Measurements from ENCODE around the gene NPC2. TPM values are rescaled to one million over a fixed set of nuclear protein-coding genes. Genes with fewer than 3 reads are reported as not detected.

Gene NPC2
- total and polyA plus RNA-seq, 9 of the 15 experiments (the other 6 are each of a cell fraction or from before 2014, with no cell fraction given) = 16.6 to 74.1 (median 32.6) TPM

DNA sequence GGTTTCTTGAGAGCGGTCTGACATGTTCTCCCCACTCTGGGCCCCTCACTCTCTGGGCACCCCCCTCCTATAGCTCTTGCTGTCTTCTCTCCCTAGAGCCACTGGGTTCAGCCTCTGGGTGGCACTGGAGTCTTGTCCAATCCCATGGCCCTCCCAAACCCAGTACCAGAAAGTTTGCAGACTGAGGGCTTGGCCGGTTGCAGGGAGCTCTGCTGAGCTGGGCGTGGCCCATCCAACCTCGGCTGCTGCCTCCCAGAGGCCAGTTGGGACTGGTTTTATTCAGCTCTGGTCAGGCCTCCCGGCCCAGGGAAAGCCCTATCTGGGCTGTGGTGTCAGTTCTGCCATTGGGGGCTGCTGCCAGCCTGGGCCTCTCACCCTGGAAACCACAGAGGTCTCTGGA is 38.4 kb upstream of the NPC2 start (continued):
- TF ChIP-seq, protein P1, sequence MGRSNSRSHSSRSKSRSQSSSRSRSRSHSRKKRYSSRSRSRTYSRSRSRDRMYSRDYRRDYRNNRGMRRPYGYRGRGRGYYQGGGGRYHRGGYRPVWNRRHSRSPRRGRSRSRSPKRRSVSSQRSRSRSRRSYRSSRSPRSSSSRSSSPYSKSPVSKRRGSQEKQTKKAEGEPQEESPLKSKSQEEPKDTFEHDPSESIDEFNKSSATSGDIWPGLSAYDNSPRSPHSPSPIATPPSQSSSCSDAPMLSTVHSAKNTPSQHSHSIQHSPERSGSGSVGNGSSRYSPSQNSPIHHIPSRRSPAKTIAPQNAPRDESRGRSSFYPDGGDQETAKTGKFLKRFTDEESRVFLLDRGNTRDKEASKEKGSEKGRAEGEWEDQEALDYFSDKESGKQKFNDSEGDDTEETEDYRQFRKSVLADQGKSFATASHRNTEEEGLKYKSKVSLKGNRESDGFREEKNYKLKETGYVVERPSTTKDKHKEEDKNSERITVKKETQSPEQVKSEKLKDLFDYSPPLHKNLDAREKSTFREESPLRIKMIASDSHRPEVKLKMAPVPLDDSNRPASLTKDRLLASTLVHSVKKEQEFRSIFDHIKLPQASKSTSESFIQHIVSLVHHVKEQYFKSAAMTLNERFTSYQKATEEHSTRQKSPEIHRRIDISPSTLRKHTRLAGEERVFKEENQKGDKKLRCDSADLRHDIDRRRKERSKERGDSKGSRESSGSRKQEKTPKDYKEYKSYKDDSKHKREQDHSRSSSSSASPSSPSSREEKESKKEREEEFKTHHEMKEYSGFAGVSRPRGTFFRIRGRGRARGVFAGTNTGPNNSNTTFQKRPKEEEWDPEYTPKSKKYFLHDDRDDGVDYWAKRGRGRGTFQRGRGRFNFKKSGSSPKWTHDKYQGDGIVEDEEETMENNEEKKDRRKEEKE (IDR thresholded peaks at IDR 0.05; ENCODE audit: borderline replicate concordance in 1 of 2, control insufficient read depth in 1 of 2, low read depth in 2 of 2, low read length in 1 of 2) = no peak
- TF ChIP-seq NCOA2 (IDR thresholded peaks at IDR 0.05; ENCODE audit: partially characterized antibody in 2 of 2) (no peak), KLF16 (IDR thresholded peaks at IDR 0.05) (peak; percentile 77; the same call in 1 of the 2 replicates), PTRF (tag; IDR thresholded peaks at IDR 0.05) (no peak), BRD4 (IDR thresholded peaks at IDR 0.05) (no peak), ZSCAN32 (CRISPR knock-in tag; IDR thresholded peaks at IDR 0.05) (no peak), EP400 (IDR thresholded peaks at IDR 0.05) (no peak), SNIP1 (IDR thresholded peaks at IDR 0.05; ENCODE audit: low read depth) (no peak), MYC (IDR thresholded peaks at IDR 0.05; ENCODE audit: low read depth, low read length) (no peak), MYC (CRISPR knock-in tag; IDR thresholded peaks at IDR 0.05; ENCODE audit: borderline replicate concordance, low read depth) (no peak), HDAC6 (IDR thresholded peaks at IDR 0.05; ENCODE audit: low read depth, low read length) (no peak)
- TF ChIP-seq, protein P2, sequence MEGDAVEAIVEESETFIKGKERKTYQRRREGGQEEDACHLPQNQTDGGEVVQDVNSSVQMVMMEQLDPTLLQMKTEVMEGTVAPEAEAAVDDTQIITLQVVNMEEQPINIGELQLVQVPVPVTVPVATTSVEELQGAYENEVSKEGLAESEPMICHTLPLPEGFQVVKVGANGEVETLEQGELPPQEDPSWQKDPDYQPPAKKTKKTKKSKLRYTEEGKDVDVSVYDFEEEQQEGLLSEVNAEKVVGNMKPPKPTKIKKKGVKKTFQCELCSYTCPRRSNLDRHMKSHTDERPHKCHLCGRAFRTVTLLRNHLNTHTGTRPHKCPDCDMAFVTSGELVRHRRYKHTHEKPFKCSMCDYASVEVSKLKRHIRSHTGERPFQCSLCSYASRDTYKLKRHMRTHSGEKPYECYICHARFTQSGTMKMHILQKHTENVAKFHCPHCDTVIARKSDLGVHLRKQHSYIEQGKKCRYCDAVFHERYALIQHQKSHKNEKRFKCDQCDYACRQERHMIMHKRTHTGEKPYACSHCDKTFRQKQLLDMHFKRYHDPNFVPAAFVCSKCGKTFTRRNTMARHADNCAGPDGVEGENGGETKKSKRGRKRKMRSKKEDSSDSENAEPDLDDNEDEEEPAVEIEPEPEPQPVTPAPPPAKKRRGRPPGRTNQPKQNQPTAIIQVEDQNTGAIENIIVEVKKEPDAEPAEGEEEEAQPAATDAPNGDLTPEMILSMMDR (IDR thresholded peaks at IDR 0.05 in 2 of 3, conservative IDR thresholded peaks at IDR 0.05 in 1 of 3; ENCODE audit: insufficient read depth in 2 of 3, low read depth in 1 of 3, low read length in 3 of 3) = peak in 2 of 3 experiments; percentile 24 to 28; a peak in 2 of 6 replicates
- TF ChIP-seq, protein P3, sequence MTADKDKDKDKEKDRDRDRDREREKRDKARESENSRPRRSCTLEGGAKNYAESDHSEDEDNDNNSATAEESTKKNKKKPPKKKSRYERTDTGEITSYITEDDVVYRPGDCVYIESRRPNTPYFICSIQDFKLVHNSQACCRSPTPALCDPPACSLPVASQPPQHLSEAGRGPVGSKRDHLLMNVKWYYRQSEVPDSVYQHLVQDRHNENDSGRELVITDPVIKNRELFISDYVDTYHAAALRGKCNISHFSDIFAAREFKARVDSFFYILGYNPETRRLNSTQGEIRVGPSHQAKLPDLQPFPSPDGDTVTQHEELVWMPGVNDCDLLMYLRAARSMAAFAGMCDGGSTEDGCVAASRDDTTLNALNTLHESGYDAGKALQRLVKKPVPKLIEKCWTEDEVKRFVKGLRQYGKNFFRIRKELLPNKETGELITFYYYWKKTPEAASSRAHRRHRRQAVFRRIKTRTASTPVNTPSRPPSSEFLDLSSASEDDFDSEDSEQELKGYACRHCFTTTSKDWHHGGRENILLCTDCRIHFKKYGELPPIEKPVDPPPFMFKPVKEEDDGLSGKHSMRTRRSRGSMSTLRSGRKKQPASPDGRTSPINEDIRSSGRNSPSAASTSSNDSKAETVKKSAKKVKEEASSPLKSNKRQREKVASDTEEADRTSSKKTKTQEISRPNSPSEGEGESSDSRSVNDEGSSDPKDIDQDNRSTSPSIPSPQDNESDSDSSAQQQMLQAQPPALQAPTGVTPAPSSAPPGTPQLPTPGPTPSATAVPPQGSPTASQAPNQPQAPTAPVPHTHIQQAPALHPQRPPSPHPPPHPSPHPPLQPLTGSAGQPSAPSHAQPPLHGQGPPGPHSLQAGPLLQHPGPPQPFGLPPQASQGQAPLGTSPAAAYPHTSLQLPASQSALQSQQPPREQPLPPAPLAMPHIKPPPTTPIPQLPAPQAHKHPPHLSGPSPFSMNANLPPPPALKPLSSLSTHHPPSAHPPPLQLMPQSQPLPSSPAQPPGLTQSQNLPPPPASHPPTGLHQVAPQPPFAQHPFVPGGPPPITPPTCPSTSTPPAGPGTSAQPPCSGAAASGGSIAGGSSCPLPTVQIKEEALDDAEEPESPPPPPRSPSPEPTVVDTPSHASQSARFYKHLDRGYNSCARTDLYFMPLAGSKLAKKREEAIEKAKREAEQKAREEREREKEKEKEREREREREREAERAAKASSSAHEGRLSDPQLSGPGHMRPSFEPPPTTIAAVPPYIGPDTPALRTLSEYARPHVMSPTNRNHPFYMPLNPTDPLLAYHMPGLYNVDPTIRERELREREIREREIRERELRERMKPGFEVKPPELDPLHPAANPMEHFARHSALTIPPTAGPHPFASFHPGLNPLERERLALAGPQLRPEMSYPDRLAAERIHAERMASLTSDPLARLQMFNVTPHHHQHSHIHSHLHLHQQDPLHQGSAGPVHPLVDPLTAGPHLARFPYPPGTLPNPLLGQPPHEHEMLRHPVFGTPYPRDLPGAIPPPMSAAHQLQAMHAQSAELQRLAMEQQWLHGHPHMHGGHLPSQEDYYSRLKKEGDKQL (CRISPR knock-in tag; IDR thresholded peaks at IDR 0.05; ENCODE audit: borderline replicate concordance) = no peak

All from K562 (cell line).